HG02678 (cell line): ENCODE results near the gene C16orf87.
A peak's percentile ranks its signal among the peaks of the same experiment; 100 is the strongest.

Source experiments
- ATAC-seq: cut with Tn5 transposase; IDR thresholded peaks from one replicate; pipeline ENCODE4 v1.9.1; 2021; ENCODE audit warnings: mild to moderate bottlenecking, moderate library complexity; ENCODE audit not compliant: unreplicated experiment

The C16orf87 gene

GRCh38 chr16:46844771-46845170 lies 13.8 kb upstream of the C16orf87 start:
- ATAC-seq = no peak

- no peak for ATAC-seq
Measured at GRCh38 chr16:46843898-46844642, 13.1 kb upstream of the C16orf87 start.

GRCh38 chr16:46842192-46842895 lies 11.4 kb upstream of the C16orf87 start:
- ATAC-seq = no peak

GRCh38 chr16:46839986-46840443 lies 9.0 kb upstream of the C16orf87 start:
- no peak for ATAC-seq

GRCh38 chr16:46836534-46837530 lies 5.9 kb upstream of the C16orf87 start:
- no peak for ATAC-seq

- no peak for ATAC-seq
Measured at GRCh38 chr16:46833460-46833800, 2.5 kb upstream of the C16orf87 start.

GRCh38 chr16:46832757-46833459 lies 1.9 kb upstream of the C16orf87 start:
- no peak for ATAC-seq

- ATAC-seq = peak; percentile 20
Measured at GRCh38 chr16:46830417-46830901, 521 bp downstream of the C16orf87 start.

GRCh38 chr16:46828943-46829342 lies 2.0 kb downstream of the C16orf87 start:
- ATAC-seq = no peak

GRCh38 chr16:46828292-46828691 lies 2.7 kb downstream of the C16orf87 start:
- no peak for ATAC-seq

GRCh38 chr16:46826631-46827030 lies 4.3 kb downstream of the C16orf87 start:
- no peak for ATAC-seq

- ATAC-seq = peak; percentile 83
Measured at GRCh38 chr16:46822270-46822669, 8.7 kb downstream of the C16orf87 start.

GRCh38 chr16:46817961-46818360 lies 13.0 kb downstream of the C16orf87 start:
- no peak for ATAC-seq

GRCh38 chr16:46814790-46815189 lies 16.2 kb downstream of the C16orf87 start:
- no peak for ATAC-seq

- no peak for ATAC-seq
Measured at GRCh38 chr16:46813611-46814010, 17.4 kb downstream of the C16orf87 start.

GRCh38 chr16:46812781-46813540 lies 18.0 kb downstream of the C16orf87 start:
- no peak for ATAC-seq

- no peak for ATAC-seq
Measured at GRCh38 chr16:46811682-46812081, 19.3 kb downstream of the C16orf87 start.

- peak; percentile 72 for ATAC-seq
Measured at GRCh38 chr16:46808997-46809396, 22.0 kb downstream of the C16orf87 start.

GRCh38 chr16:46807336-46807735 lies 23.6 kb downstream of the C16orf87 start:
- ATAC-seq = no peak

- ATAC-seq = no peak
Measured at GRCh38 chr16:46803373-46803772, 27.6 kb downstream of the C16orf87 start.
